ENCODE results near the gene MIGA2.
"Not testable (repeated sequence)": the region's sequence is repeated elsewhere in the genome, so short reads cannot be mapped to it uniquely, and the experiment has no call there.

GRCh38 chr9:129035838-129036237, 588 bp upstream of the MIGA2 start:
- TF ChIP-seq POLR2AphosphoS5, POLR2A (IDR thresholded peaks at IDR 0.05): not testable (repeated sequence)
- TF ChIP-seq, protein P1, sequence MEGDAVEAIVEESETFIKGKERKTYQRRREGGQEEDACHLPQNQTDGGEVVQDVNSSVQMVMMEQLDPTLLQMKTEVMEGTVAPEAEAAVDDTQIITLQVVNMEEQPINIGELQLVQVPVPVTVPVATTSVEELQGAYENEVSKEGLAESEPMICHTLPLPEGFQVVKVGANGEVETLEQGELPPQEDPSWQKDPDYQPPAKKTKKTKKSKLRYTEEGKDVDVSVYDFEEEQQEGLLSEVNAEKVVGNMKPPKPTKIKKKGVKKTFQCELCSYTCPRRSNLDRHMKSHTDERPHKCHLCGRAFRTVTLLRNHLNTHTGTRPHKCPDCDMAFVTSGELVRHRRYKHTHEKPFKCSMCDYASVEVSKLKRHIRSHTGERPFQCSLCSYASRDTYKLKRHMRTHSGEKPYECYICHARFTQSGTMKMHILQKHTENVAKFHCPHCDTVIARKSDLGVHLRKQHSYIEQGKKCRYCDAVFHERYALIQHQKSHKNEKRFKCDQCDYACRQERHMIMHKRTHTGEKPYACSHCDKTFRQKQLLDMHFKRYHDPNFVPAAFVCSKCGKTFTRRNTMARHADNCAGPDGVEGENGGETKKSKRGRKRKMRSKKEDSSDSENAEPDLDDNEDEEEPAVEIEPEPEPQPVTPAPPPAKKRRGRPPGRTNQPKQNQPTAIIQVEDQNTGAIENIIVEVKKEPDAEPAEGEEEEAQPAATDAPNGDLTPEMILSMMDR (IDR thresholded peaks at IDR 0.05): not testable (repeated sequence)
